ENCODE results near the gene AZI2.

GRCh38 chr3:28301688-28302087, 46.9 kb downstream of the AZI2 start:
- TF ChIP-seq REST (IDR thresholded peaks at IDR 0.05; ENCODE audit: insufficient replicate concordance, low read depth), result no peak
- TF ChIP-seq CTCF (IDR thresholded peaks at IDR 0.05; ENCODE audit: insufficient read depth, low read length), result no peak
- no peak for TF ChIP-seq POLR2AphosphoS5 (IDR thresholded peaks at IDR 0.05; ENCODE audit: low read depth)
- no peak for TF ChIP-seq GABPA (IDR thresholded peaks at IDR 0.05; ENCODE audit: low read depth)
- no peak for TF ChIP-seq SPI1 (IDR thresholded peaks at IDR 0.05; ENCODE audit: borderline replicate concordance, low read depth)
